ENCODE measurements around the gene KCNH2. TPM values are rescaled to one million over a fixed set of nuclear protein-coding genes. Genes with fewer than 3 reads are reported as not detected.

Gene KCNH2
- total RNA-seq, 2 donors from 2014 or later, result 1.1 to 1.9 TPM

GRCh38 chr7:150967349-150967748, 10.8 kb downstream of the KCNH2 start:
- Mint-ChIP-seq H3K4me3 (no peak overlapping the region), H3K36me3 (ENCODE audit: low read depth) (no peaks in the 10 kb centered on the region), H3K27ac (no peak overlapping the region), H3K9me3 (no peaks in the 10 kb centered on the region), H3K4me1 (peaks cover 13% of the 10 kb centered on the region), H3K27me3 (ENCODE audit: insufficient read depth) (peaks cover 51% of the 10 kb centered on the region)
- H3K27ac ChIP-seq (ENCODE audit: low read depth, low read length), result no peak overlapping the region
- no peaks in the 10 kb centered on the region for H3K36me3 ChIP-seq (ENCODE audit: control insufficient read depth, insufficient read depth, low read length)
- no peak for TF ChIP-seq CTCF (conservative IDR thresholded peaks at IDR 0.05)
- peaks cover 4% of the 10 kb centered on the region for H3K27me3 ChIP-seq (ENCODE audit: control insufficient read depth, insufficient read depth, low read length, poor library complexity, severe bottlenecking)
- 92 to 99% methylated on average over 5 to 6 of the region's 6 CpGs for WGBS, 2 experiments (ENCODE audit: insufficient coverage in 1 of 2, insufficient read length in 1 of 2)
- no peak for DNase-seq
- no peak overlapping the region for H3K9ac ChIP-seq (ENCODE audit: extremely low read depth, low read length, poor library complexity, severe bottlenecking)
- H3K9me3 ChIP-seq (ENCODE audit: control insufficient read depth, low read length), result no peaks in the 10 kb centered on the region
- H3K4me1 ChIP-seq (ENCODE audit: control insufficient read depth, insufficient read depth, low read length), result peaks cover 3% of the 10 kb centered on the region
- H3K4me3 ChIP-seq (ENCODE audit: low read length), result no peak overlapping the region

- H3K9me3 ChIP-seq (ENCODE audit: control insufficient read depth, low read length), result no peaks in the 10 kb centered on the region
These were observed 12.1 kb downstream of the KCNH2 start for GRCh38 chr7:150966002-150966401.

GRCh38 chr7:150965273-150965830, 12.8 kb downstream of the KCNH2 start:
- no peaks in the 10 kb centered on the region for H3K9me3 ChIP-seq (ENCODE audit: control insufficient read depth, low read length)
- Mint-ChIP-seq H3K4me3 (no peak overlapping the region), H3K9me3 (no peaks in the 10 kb centered on the region), H3K4me1 (peaks cover 6% of the 10 kb centered on the region), H3K27me3 (ENCODE audit: insufficient read depth) (peaks cover 44% of the 10 kb centered on the region), H3K27ac (no peak overlapping the region), H3K36me3 (ENCODE audit: low read depth) (no peaks in the 10 kb centered on the region)
- DNase-seq, result no peak
- no peak for TF ChIP-seq CTCF (conservative IDR thresholded peaks at IDR 0.05)
- peaks cover 3% of the 10 kb centered on the region for H3K4me1 ChIP-seq (ENCODE audit: control insufficient read depth, insufficient read depth, low read length)
- H3K4me3 ChIP-seq (ENCODE audit: low read length), result no peak overlapping the region
- no peaks in the 10 kb centered on the region for H3K36me3 ChIP-seq (ENCODE audit: control insufficient read depth, insufficient read depth, low read length)
- H3K9ac ChIP-seq (ENCODE audit: extremely low read depth, low read length, poor library complexity, severe bottlenecking), result no peak overlapping the region
- 89 to 93% methylated on average over 12 to 16 of the region's 16 CpGs for WGBS, 2 experiments (ENCODE audit: insufficient coverage in 1 of 2, insufficient read length in 1 of 2)
- peaks cover 4% of the 10 kb centered on the region for H3K27me3 ChIP-seq (ENCODE audit: control insufficient read depth, insufficient read depth, low read length, poor library complexity, severe bottlenecking)
- no peak overlapping the region for H3K27ac ChIP-seq (ENCODE audit: low read depth, low read length)

More at GRCh38 chr7:150966002-150966401, 12.1 kb downstream of the KCNH2 start:
- H3K27ac Mint-ChIP-seq, result no peak overlapping the region
- 89 to 90% methylated on average over 1 of the region's 1 CpG for WGBS, 2 experiments (ENCODE audit: insufficient coverage in 1 of 2, insufficient read length in 1 of 2)
- Histone ChIP-seq H3K4me1 (ENCODE audit: control insufficient read depth, insufficient read depth, low read length) (peaks cover 3% of the 10 kb centered on the region), H3K4me3 (ENCODE audit: low read length) (no peak overlapping the region), H3K27ac (ENCODE audit: low read depth, low read length) (no peak overlapping the region), H3K36me3 (ENCODE audit: control insufficient read depth, insufficient read depth, low read length) (no peaks in the 10 kb centered on the region), H3K9ac (ENCODE audit: extremely low read depth, low read length, poor library complexity, severe bottlenecking) (no peak overlapping the region), H3K27me3 (ENCODE audit: control insufficient read depth, insufficient read depth, low read length, poor library complexity, severe bottlenecking) (peaks cover 4% of the 10 kb centered on the region)
- DNase-seq, result peak; percentile 82
- TF ChIP-seq CTCF (conservative IDR thresholded peaks at IDR 0.05), result peak; percentile 76
- H3K36me3 Mint-ChIP-seq (ENCODE audit: low read depth), result no peaks in the 10 kb centered on the region
- H3K4me1 Mint-ChIP-seq, result peaks cover 13% of the 10 kb centered on the region
- no peaks in the 10 kb centered on the region for H3K9me3 Mint-ChIP-seq
- peaks cover 44% of the 10 kb centered on the region for H3K27me3 Mint-ChIP-seq (ENCODE audit: insufficient read depth)
- no peak overlapping the region for H3K4me3 Mint-ChIP-seq

All from endodermal cell (in vitro differentiated cells).